ENCODE data around the gene SLBP. TPM values are rescaled to one million over a fixed set of nuclear protein-coding genes. Genes with fewer than 3 reads are reported as not detected.

The SLBP gene
- total RNA-seq, 1 donor from 2014 or later = 60.2 TPM

DNA sequence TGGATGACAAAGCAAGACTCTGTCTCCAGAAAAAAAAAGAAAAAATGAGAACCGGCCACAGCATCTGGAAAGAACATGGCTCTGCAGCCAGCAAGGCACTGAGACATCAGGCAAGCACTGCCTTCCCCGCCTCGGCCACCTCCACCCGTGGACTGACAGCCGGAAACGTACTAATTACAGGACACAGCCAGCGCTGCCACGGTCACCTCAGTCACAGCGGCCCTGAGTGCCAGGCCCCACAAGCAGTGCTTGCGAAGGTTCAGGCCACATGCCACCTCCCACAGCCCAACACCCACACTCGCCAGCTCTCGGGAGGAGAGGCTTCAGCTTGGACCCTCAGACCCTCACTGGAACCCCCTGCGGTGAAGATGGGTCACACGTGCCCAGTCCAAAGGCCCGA, 44.8 kb downstream of the SLBP start:
- Mint-ChIP-seq H3K4me3 (no peak overlapping the region), H3K9me3 (no peaks in the 10 kb centered on the region), H3K4me1 (no peaks in the 10 kb centered on the region), H3K27ac (ENCODE audit: unreplicated experiment) (no peak overlapping the region), H3K27me3 (ENCODE audit: low read depth) (no peaks in the 10 kb centered on the region), H3K36me3 (ENCODE audit: low read depth) (no peaks in the 10 kb centered on the region)
- DNase-seq (ENCODE audit: low read depth, low spot score) = no peak
- TF ChIP-seq, protein P1, sequence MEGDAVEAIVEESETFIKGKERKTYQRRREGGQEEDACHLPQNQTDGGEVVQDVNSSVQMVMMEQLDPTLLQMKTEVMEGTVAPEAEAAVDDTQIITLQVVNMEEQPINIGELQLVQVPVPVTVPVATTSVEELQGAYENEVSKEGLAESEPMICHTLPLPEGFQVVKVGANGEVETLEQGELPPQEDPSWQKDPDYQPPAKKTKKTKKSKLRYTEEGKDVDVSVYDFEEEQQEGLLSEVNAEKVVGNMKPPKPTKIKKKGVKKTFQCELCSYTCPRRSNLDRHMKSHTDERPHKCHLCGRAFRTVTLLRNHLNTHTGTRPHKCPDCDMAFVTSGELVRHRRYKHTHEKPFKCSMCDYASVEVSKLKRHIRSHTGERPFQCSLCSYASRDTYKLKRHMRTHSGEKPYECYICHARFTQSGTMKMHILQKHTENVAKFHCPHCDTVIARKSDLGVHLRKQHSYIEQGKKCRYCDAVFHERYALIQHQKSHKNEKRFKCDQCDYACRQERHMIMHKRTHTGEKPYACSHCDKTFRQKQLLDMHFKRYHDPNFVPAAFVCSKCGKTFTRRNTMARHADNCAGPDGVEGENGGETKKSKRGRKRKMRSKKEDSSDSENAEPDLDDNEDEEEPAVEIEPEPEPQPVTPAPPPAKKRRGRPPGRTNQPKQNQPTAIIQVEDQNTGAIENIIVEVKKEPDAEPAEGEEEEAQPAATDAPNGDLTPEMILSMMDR (conservative IDR thresholded peaks at IDR 0.05) = no peak

DNA sequence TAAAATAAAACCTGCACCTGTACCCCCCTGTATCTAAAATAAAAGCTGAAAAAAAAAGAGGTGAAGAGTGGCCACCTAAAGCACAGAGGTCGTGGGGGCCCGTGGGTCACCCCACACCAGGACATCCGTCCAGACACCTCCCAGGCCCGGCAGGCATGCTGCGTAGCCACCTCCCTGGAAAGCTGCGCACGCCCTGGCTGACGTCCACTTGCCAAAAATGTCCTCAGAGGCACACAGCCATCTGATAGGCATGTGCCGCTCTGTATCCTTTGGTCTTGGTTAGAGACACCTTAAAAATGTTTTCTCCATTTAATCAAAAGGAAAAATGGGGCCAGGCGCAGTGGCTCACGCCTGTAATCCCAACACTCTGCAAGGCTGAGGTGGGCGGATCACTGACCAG, 45.7 kb downstream of the SLBP start:
- TF ChIP-seq, protein P1 (conservative IDR thresholded peaks at IDR 0.05) = no peak
- H3K9me3 Mint-ChIP-seq = no peaks in the 10 kb centered on the region
- no peak overlapping the region for H3K27ac Mint-ChIP-seq (ENCODE audit: unreplicated experiment)
- no peaks in the 10 kb centered on the region for H3K4me1 Mint-ChIP-seq
- H3K27me3 Mint-ChIP-seq (ENCODE audit: low read depth) = no peaks in the 10 kb centered on the region
- DNase-seq (ENCODE audit: low read depth, low spot score) = no peak
- no peak overlapping the region for H3K4me3 Mint-ChIP-seq
- H3K36me3 Mint-ChIP-seq (ENCODE audit: low read depth) = no peaks in the 10 kb centered on the region

DNA sequence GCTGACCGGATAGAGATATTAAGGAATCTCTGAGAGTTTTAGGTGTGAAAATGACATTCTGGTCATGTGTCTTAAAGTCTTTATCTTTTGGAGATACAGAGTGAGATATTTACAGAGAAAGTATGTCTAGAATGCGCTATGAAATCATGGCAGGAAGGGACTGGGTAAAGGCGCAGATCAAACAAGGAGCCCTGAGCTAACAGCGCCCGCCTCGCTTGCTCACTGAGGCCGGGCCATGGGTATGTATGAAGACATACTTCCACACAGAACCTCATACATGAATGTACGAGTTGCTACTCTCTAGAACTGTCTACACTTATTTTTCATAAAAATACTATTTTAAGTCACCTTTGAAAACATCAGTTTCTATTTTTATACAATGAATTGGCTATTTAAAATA, 48.0 kb downstream of the SLBP start:
- no peaks in the 10 kb centered on the region for H3K36me3 Mint-ChIP-seq (ENCODE audit: low read depth)
- TF ChIP-seq, protein P1 (conservative IDR thresholded peaks at IDR 0.05) = no peak
- no peak overlapping the region for H3K4me3 Mint-ChIP-seq
- H3K9me3 Mint-ChIP-seq = no peaks in the 10 kb centered on the region
- no peak for DNase-seq (ENCODE audit: low read depth, low spot score)
- no peak overlapping the region for H3K27ac Mint-ChIP-seq (ENCODE audit: unreplicated experiment)
- no peaks in the 10 kb centered on the region for H3K4me1 Mint-ChIP-seq
- H3K27me3 Mint-ChIP-seq (ENCODE audit: low read depth) = no peaks in the 10 kb centered on the region

DNA sequence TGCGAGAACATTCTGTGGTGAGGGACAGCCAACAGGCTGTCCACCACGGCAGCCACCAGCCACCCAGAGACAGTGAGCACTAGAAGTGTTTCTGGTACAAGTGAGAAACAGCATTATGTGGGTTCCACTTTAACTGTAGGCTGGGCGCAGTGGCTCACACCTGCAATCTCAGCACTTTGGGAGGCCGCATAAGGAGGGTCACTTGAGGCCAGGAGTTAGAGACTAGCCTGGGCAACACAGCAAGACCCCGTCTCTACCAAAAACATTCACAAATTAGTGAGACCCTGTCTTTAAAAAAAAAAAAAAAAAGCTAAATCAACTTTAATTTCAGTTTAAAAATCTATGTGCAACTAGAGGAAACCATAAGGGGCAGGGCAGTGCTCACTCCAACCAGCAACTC, 48.6 kb downstream of the SLBP start:
- H3K9me3 Mint-ChIP-seq = no peaks in the 10 kb centered on the region
- TF ChIP-seq, protein P1 (conservative IDR thresholded peaks at IDR 0.05) = no peak
- no peak for DNase-seq (ENCODE audit: low read depth, low spot score)

DNA sequence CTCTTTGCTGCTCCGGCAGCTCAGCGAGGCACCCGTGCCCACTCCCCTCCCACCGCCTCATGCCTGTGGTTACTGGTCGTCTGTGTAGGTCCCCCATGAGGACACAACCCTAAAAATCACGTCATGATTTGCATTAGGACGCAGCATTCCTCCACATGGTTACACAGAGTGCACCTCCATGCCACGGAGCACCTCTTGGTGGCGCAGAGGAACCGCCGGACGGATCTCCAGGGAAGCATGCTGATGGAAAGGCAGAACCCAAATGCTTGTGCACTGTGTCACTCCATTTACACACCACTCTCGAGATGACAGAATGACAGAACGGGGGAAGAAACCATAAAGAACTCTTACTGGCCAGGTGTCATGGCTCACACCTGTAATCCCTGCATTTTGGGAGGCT, 50.4 kb downstream of the SLBP start:
- no peaks in the 10 kb centered on the region for H3K27me3 Mint-ChIP-seq (ENCODE audit: low read depth)
- no peaks in the 10 kb centered on the region for H3K9me3 Mint-ChIP-seq
- no peak overlapping the region for H3K4me3 Mint-ChIP-seq
- no peaks in the 10 kb centered on the region for H3K36me3 Mint-ChIP-seq (ENCODE audit: low read depth)
- H3K4me1 Mint-ChIP-seq = no peaks in the 10 kb centered on the region
- H3K27ac Mint-ChIP-seq (ENCODE audit: unreplicated experiment) = no peak overlapping the region
- no peak for DNase-seq (ENCODE audit: low read depth, low spot score)
- TF ChIP-seq, protein P1 (conservative IDR thresholded peaks at IDR 0.05) = no peak

More for the DNA sequence above, 48.6 kb downstream of the SLBP start:
- H3K4me1 Mint-ChIP-seq = no peaks in the 10 kb centered on the region
- H3K4me3 Mint-ChIP-seq = no peak overlapping the region
- H3K36me3 Mint-ChIP-seq (ENCODE audit: low read depth) = no peaks in the 10 kb centered on the region
- no peak overlapping the region for H3K27ac Mint-ChIP-seq (ENCODE audit: unreplicated experiment)
- H3K27me3 Mint-ChIP-seq (ENCODE audit: low read depth) = no peaks in the 10 kb centered on the region
